SK-N-MC (cell line): ENCODE data around the gene TGM1.

Source experiments
- DNase-seq: peaks from one replicate; pipeline ENCODE4 v3.0.0-alpha.2; 2011; ENCODE audit warnings: low read depth, low spot score
- H3K27ac ChIP-seq: fragments of 200-600 bp; sonication (generic); 2 replicates; pipeline ENCODE4 v1.5.1; 2016; ENCODE audit warnings: mixed run types
- H3K36me3 ChIP-seq: fragments of 200-600 bp; sonication (generic); 2 replicates; pipeline ENCODE4 v1.6.1; 2017; ENCODE audit warnings: antibody characterized with exemption, low read length, mixed read lengths; ENCODE audit not compliant: insufficient read depth
- H3K4me3 ChIP-seq: fragments of 200-600 bp; sonication (generic); 2 replicates; pipeline ENCODE4 v1.5.1; 2016
- H3K9ac ChIP-seq: fragments of 200-600 bp; sonication (generic); 2 replicates; pipeline ENCODE4 v1.8.0; 2017; ENCODE audit warnings: mixed run types, mixed read lengths; ENCODE audit not compliant: insufficient read length
- H3K9me3 ChIP-seq: fragments of 200-600 bp; sonication (generic); 2 replicates; pipeline ENCODE4 v1.6.1; 2017; ENCODE audit warnings: low read depth, mild to moderate bottlenecking, antibody characterized with exemption, low read length, moderate library complexity, mixed read lengths
- EZH2 ChIP-seq: fragments of 200-600 bp; sonication (generic); IDR thresholded peaks from one replicate; pipeline ENCODE4 v1.6.1; 2017; ENCODE audit warnings: antibody characterized with exemption
- FOXP2 ChIP-seq: optimal IDR thresholded peaks from 2 replicates; pipeline ENCODE3; 2011; ENCODE audit warnings: mild to moderate bottlenecking, moderate library complexity; ENCODE audit not compliant: insufficient read depth; ENCODE audit errors: extremely low read length, control extremely low read depth
- POLR2AphosphoS5 ChIP-seq: IDR thresholded peaks from 2 replicates; pipeline ENCODE4 v1.6.1; 2012; ENCODE audit warnings: mild to moderate bottlenecking, low read depth, low read length, borderline replicate concordance

The TGM1 gene

GRCh38 chr14:24284501-24285035, 21.6 kb upstream of the TGM1 start:
- Histone ChIP-seq H3K27ac (no peak overlapping the region), H3K36me3 (no peaks in the 10 kb centered on the region), H3K4me3 (no peak overlapping the region), H3K9ac (no peak overlapping the region), H3K9me3 (no peaks in the 10 kb centered on the region)
- TF ChIP-seq EZH2 = no peak
- TF ChIP-seq POLR2AphosphoS5 = no peak
- TF ChIP-seq FOXP2 = no peak
- no peak for DNase-seq

GRCh38 chr14:24283796-24284460, 21.0 kb upstream of the TGM1 start:
- DNase-seq = no peak
- no peaks in the 10 kb centered on the region for H3K36me3 ChIP-seq
- H3K27ac ChIP-seq = no peak overlapping the region
- H3K4me3 ChIP-seq = no peak overlapping the region
- H3K9ac ChIP-seq = no peak overlapping the region
- no peaks in the 10 kb centered on the region for H3K9me3 ChIP-seq
- no peak for TF ChIP-seq EZH2
- no peak for TF ChIP-seq POLR2AphosphoS5
- TF ChIP-seq FOXP2 = no peak

GRCh38 chr14:24282736-24283135, 19.8 kb upstream of the TGM1 start:
- Histone ChIP-seq H3K27ac (no peak overlapping the region), H3K9me3 (no peaks in the 10 kb centered on the region), H3K4me3 (no peak overlapping the region), H3K36me3 (no peaks in the 10 kb centered on the region), H3K9ac (no peak overlapping the region)
- DNase-seq = no peak
- TF ChIP-seq FOXP2 (no peak), EZH2 (no peak), POLR2AphosphoS5 (no peak)

GRCh38 chr14:24281636-24282035, 18.7 kb upstream of the TGM1 start:
- Histone ChIP-seq H3K9ac (no peak overlapping the region), H3K9me3 (no peaks in the 10 kb centered on the region), H3K36me3 (no peaks in the 10 kb centered on the region), H3K27ac (no peak overlapping the region), H3K4me3 (no peak overlapping the region)
- TF ChIP-seq FOXP2 (no peak), POLR2AphosphoS5 (no peak), EZH2 (no peak)
- DNase-seq = no peak

GRCh38 chr14:24280797-24281460, 18.0 kb upstream of the TGM1 start:
- no peak for DNase-seq
- H3K4me3 ChIP-seq = no peak overlapping the region
- H3K27ac ChIP-seq = no peak overlapping the region
- TF ChIP-seq POLR2AphosphoS5 (no peak), FOXP2 (no peak), EZH2 (no peak)
- H3K9ac ChIP-seq = no peak overlapping the region
- H3K36me3 ChIP-seq = no peaks in the 10 kb centered on the region
- H3K9me3 ChIP-seq = no peaks in the 10 kb centered on the region

GRCh38 chr14:24279301-24280186, 16.6 kb upstream of the TGM1 start:
- TF ChIP-seq FOXP2 (no peak), POLR2AphosphoS5 (no peak), EZH2 (no peak)
- Histone ChIP-seq H3K4me3 (no peak overlapping the region), H3K9me3 (no peaks in the 10 kb centered on the region), H3K36me3 (no peaks in the 10 kb centered on the region), H3K9ac (no peak overlapping the region), H3K27ac (no peak overlapping the region)
- DNase-seq = no peak

- H3K9ac ChIP-seq = no peak overlapping the region
- TF ChIP-seq EZH2 (no peak), FOXP2 (no peak)
- DNase-seq = no peak
- H3K36me3 ChIP-seq = no peaks in the 10 kb centered on the region
- H3K27ac ChIP-seq = no peak overlapping the region
- no peaks in the 10 kb centered on the region for H3K9me3 ChIP-seq
- no peak overlapping the region for H3K4me3 ChIP-seq
These were observed 15.4 kb upstream of the TGM1 start for GRCh38 chr14:24278424-24278823.
